Hepatocyte (in vitro differentiated cells): ENCODE measurements around the gene ABHD17A.

Experiments used
- EZH2 ChIP-seq: fragments of 200-600 bp; sonication (generic); IDR thresholded peaks from 2 replicates; pipeline ENCODE4 v1.6.1; 2016; ENCODE audit warnings: antibody characterized with exemption, mild to moderate bottlenecking, borderline replicate concordance
- TF ChIP-seq, protein P1 (sequence below): fragments of 200-600 bp; sonication (generic); IDR thresholded peaks from 2 replicates; pipeline ENCODE4 v1.5.1; 2016; ENCODE audit warnings: antibody characterized with exemption, mild to moderate bottlenecking; ENCODE audit not compliant: poor library complexity

DNA sequence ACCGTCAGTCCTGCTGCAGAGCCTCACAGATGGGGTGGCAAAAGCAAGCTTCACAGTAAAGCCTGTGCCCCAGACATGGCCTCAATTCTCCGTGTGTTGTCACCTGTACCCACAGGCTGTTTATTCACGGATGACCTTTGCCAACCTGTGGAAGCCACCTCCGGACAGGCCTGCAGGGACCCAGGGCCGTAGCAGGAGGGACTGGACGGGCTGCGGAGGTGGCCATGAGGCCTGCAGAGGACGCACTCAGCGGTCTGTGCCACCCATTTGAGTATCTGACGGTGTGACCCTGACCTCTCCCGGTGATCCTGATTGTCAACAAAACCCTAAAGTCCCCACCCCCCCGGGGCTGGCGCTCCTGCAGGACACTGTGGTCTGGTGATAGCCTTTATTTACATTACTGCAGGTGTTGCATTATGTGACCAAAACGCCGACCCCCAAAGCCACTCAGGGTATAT lies 14.1 kb downstream of the ABHD17A start:
- TF ChIP-seq, protein P1, sequence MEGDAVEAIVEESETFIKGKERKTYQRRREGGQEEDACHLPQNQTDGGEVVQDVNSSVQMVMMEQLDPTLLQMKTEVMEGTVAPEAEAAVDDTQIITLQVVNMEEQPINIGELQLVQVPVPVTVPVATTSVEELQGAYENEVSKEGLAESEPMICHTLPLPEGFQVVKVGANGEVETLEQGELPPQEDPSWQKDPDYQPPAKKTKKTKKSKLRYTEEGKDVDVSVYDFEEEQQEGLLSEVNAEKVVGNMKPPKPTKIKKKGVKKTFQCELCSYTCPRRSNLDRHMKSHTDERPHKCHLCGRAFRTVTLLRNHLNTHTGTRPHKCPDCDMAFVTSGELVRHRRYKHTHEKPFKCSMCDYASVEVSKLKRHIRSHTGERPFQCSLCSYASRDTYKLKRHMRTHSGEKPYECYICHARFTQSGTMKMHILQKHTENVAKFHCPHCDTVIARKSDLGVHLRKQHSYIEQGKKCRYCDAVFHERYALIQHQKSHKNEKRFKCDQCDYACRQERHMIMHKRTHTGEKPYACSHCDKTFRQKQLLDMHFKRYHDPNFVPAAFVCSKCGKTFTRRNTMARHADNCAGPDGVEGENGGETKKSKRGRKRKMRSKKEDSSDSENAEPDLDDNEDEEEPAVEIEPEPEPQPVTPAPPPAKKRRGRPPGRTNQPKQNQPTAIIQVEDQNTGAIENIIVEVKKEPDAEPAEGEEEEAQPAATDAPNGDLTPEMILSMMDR = no peak
- no peak for TF ChIP-seq EZH2
